GM21515 (cell line): Measurements from ENCODE around the gene GNG11.
"Not testable (repeated sequence)": the region's sequence is repeated elsewhere in the genome, so short reads cannot be mapped to it uniquely, and the experiment has no call there.

Experiments used
- ATAC-seq: cut with Tn5 transposase; IDR thresholded peaks from one replicate; pipeline ENCODE4 v1.9.1; 2021; ENCODE audit not compliant: unreplicated experiment

GNG11 gene

GRCh38 chr7:93911242-93911641 is 10.3 kb upstream of the GNG11 start:
- not testable (repeated sequence) for ATAC-seq

DNA sequence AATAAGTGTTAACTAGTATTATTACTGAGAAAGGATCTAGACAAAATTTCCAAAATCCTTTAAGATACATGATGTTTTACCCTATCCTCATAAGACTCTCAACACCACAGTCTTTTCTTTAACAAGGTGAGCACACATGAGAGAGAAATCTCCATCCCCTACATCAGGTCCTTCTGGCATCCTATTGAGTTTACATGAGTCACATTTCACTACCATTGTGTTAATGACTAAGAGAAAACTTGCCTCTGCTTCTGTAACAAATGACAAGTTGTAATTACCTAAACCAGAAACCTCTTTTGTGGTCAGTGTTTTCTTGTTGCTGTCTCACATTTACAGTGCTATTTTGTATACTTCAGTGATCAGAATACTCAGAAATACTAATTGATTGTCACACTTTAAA is 9.9 kb upstream of the GNG11 start:
- not testable (repeated sequence) for ATAC-seq

DNA sequence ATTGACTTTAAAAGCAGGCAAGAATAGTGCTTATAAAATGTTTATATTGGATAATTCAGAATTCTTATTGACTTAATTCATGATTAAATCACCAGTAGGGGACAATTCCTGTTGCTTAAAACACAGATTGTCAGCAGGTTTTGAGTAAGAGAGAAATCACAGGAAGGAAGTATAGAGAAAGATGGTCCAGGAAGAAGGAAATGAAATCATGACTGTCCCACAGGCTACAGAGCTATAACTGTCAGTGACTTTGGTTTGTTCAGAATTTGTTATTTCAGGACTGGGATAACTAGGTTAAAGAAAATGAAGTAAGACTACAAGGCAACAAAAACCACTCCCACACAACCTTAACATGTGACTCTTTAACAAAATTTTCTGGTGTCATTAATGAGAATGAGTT is 8.3 kb upstream of the GNG11 start:
- no peak for ATAC-seq

DNA sequence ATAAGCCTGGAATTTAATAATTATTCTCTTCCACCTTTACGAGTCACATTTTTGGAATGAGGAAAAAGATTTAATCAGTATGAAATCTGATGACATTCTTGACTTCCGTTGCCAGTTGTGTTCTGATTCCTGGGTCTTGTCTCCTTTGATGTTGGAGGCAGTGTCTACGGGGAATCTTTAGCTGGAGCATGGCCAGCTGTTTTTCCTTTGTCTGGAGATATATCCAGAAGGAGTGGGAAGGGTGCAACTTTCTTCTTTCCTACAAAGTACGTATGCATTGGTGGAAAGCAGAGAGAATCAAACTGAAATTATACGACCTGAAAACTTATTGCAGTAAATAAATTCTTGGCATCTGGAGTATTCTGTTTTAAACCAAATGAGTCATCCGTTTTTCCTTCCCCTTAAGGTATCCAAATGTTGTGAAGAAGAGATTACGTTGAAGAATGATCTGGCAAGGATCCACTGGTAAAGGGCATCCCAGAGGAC is 6.9 kb upstream of the GNG11 start:
- ATAC-seq, result no peak

GRCh38 chr7:93915206-93915842 is 6.2 kb upstream of the GNG11 start:
- ATAC-seq, result not testable (repeated sequence)

GRCh38 chr7:93915888-93916287 is 5.6 kb upstream of the GNG11 start:
- peak; percentile 72 for ATAC-seq

GRCh38 chr7:93916315-93916714 is 5.2 kb upstream of the GNG11 start:
- ATAC-seq, result not testable (repeated sequence)

- ATAC-seq, result no peak
Observed at GRCh38 chr7:93920496-93921182, 896 bp upstream of the GNG11 start.

GRCh38 chr7:93921186-93921585 is 349 bp upstream of the GNG11 start:
- no peak for ATAC-seq

- no peak for ATAC-seq
Observed at GRCh38 chr7:93923296-93923695, 1.8 kb downstream of the GNG11 start.

DNA sequence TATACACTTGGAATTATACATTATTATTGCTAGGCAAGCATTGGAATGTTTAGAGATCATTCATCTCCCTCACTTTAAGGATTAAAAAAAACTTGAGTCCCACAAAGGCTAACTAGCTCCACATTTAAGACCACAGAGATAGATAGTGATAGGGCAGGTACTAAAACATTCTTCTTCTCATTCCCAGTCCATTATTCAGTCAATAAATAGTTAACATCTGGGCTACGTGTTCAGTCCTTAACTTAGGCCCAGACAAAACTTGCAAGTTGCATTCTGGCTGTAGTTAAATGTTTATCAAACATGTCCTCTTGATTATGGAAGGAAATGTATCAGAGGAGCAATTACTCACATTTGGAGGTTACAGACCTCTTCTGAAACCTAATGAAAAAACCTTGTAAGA is 2.4 kb downstream of the GNG11 start:
- ATAC-seq, result no peak

DNA sequence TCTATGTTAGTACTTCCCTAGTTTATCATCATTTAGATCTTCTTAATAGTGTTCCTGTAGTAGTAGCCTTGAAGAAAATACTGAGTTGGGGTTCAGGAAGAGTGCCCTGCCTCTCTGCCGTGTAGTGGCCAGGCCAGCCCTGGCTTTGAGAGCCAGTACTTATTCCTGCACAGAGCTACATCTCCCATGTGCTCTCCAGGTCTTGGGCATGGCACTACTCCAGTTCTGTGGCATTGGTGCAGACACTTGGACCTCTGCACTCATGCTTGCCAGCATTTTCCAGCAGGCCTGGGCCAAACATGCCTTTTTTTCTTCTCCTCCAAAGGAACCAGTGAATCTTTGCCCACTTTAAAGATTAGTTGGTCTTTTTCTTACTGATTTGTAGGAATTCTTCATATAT is 5.3 kb downstream of the GNG11 start:
- no peak for ATAC-seq

DNA sequence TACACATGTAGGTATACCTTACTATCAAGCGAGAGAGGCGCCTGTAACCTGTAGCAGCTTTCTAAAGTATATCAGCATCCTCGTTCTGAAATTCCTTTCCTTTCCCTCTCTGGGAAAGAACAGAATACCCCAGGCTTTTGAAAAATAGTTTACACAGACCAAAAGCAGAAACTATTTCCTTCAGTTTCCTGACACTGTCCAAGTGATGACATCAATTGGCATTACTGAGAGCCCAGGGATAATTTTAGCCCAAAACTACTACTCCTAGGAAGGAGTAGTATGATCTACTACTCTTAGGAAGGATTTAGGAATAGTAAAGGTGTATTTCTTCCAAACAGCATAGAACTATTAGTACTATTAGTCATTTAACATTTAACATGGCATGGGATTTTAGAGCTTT is 6.0 kb downstream of the GNG11 start:
- ATAC-seq, result no peak

DNA sequence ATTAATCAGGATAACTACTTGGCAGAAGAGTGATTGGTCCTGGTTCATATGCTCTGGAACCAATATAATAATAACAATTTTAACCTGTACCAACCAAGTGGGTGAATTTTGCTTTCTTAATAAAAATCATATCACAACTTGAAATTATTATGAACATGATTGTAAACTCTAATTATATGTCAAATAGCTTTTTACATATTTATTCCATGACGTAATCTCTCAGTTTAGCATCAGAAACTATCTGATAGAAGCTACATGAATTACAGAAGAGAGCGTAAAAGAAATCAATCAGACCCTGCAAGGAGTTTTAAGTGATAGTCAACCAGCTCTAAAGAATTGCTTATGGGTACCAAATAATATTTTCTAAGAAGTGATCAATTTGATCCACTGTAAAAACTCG is 10.1 kb downstream of the GNG11 start:
- ATAC-seq, result no peak

DNA sequence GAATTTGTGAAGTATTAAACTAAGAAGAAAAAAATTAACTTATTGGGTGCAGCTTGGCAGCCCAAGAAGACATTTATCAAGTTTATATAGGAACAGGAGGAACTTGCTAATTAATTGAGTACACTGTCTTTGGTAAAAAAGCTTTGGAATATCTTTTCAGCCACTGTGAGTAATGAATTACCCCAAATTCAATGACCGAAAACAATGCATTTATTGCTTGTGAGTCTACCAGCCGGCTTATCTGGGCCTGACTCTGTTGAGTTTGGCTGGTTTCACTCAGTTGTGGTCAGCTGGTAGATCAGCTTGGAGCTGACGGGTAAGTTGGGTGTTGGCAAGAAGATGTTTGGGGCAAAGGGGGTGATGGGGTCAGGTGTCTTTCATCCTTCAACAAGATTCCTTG is 11.6 kb downstream of the GNG11 start:
- no peak for ATAC-seq

GRCh38 chr7:93935102-93935501 is 13.6 kb downstream of the GNG11 start:
- ATAC-seq, result no peak

DNA sequence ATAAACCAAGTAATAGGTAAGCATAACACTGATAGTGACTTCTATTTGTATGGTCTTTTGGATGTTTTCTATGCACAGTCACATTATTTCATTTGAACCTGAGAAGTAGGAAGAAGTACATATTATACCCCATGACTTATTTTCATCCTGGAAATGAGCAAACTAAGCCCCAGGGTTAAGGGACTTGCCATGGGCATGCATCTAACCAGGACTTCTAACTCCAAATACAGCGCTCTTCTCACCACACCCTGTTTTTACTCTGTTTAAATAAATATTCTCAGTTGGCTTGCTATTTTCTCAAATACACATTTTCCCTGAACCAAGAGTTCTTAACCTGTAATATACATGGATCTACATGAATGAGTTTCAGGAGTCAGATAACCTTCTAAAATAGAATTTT is 16.3 kb downstream of the GNG11 start:
- ATAC-seq, result no peak

DNA sequence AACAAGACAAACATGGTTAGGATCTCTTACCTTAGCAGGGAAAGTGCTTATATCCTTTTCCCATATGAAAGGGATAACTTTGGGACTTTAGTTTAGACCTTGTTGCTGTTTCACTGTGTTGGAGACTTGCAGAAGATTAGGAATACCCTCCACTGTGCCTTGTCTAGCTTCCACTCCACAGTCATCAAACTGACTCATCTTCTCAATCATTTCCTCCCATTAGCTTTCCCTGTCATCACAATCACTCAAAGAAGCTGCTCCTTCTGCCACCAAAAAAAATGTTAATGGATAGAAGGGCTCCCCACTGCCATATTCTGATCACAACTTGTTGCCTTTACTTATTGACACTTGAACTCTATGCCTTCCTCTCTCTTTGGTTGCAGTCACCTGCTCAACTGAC is 16.8 kb downstream of the GNG11 start:
- no peak for ATAC-seq

- no peak for ATAC-seq
Observed at GRCh38 chr7:93941945-93942344, 20.4 kb downstream of the GNG11 start.

DNA sequence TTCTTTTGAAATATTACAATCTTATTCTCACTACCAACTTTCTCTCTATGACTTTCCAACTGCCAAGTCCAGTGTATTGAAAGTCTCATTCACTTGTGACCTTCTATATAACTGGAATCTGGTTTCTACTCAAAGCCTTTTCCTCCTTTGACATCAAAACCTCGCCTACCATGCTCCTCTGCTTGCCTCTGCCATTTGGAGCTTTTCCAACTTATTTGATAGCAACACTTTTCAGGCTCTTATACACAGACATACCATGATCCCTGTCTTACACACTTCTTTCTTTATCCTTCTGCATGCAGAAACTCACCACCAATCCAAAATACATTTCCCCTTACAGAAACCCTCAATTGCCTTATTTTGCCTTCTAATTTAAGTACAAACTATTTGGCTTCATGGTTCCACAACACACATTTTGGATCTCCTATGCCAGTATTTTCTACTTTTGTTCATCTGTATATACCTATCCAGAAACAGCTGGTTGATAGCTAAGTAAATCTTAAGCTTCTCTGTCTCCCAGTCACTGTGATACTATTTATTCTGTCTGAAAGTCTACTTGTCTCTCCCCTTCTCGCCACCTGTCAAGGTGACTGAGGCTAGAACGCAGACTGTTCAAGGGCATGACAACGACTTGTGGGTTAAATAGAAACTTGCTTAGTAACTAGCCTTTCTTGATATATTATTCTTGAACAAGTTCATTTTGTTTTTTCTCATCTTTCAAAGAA is 22.4 kb downstream of the GNG11 start:
- no peak for ATAC-seq

- ATAC-seq, result no peak
Observed at GRCh38 chr7:93944673-93945072, 23.1 kb downstream of the GNG11 start.

DNA sequence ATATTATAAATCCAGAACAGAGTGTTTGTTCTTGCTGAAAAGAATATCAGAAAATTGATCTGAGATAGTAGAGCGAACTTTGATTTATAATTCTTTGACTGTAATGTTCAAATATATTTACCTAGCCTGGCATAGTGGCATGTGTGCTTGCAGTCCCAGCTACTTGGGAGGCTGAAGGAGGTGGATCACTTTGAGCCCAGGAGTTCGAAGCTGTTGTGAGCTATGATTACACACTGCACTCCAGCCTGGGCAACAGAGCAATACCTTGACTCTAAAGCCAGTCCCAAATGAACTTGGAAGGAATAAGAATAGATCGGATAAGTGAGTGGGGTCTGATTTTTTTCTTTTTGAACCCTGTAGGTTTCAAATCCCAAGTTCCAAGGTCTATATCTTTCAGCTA is 23.5 kb downstream of the GNG11 start:
- no peak for ATAC-seq
